OCI-LY7 (cell line): ENCODE measurements around the gene CCDC12.

Source experiments
- CTCF ChIP-seq: fragments of 200-600 bp; sonication (generic); conservative IDR thresholded peaks from 2 replicates; pipeline ENCODE4 v1.5.1; 2014; ENCODE audit warnings: mild to moderate bottlenecking, antibody characterized with exemption, low read length, moderate library complexity, mixed read lengths
- EZH2phosphoT487 ChIP-seq: fragments of 200-600 bp; sonication (generic); IDR thresholded peaks from 2 replicates; pipeline ENCODE4 v1.6.1; 2018; ENCODE audit warnings: low read depth, borderline replicate concordance, mild to moderate bottlenecking, mixed run types, antibody characterized with exemption, low read length, moderate library complexity, mixed read lengths

DNA sequence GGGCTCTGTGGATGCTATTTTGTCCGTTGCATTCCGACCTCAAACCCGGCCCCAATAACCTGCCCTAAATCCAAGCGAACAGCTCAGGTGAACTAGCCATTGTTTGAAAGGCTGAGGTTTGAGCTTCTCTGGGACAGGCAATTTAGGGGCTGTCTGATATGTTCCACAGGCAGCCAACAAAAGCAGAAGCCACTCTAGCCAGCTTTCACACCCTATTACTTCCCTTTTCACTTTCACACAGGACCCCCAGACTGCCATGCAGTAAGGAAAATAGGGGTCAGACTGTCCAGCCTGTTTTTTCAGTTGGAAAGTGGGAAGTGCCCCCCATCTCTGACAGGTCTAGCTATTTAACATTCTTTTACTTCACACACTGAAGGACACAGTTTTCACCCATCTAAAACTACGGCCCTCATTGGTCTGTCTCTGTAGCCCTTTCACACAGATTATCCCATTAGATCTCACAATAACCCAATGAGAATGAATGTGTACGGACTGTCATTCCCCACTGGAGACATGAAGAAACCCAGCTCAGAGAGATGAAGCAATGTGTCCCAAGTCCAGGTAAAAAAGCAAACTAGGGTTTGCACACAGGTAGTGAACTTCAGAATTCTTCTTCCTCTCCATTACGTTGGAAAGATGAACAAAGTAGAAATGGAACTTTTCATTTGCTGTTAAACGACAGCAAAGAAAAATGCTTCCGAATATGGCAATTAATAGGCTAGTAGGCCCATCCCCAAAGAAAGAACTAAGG is 1.9 kb downstream of the CCDC12 start:
- TF ChIP-seq CTCF (no peak), EZH2phosphoT487 (no peak)
